ENCODE results near the gene ZXDA. TPM values are rescaled to one million over a fixed set of nuclear protein-coding genes. Genes with fewer than 3 reads are reported as not detected.
A peak's percentile ranks its signal among the peaks of the same experiment; 100 is the strongest.

Gene ZXDA
- total RNA-seq, 1 donor from 2014 or later = 4.0 TPM

DNA sequence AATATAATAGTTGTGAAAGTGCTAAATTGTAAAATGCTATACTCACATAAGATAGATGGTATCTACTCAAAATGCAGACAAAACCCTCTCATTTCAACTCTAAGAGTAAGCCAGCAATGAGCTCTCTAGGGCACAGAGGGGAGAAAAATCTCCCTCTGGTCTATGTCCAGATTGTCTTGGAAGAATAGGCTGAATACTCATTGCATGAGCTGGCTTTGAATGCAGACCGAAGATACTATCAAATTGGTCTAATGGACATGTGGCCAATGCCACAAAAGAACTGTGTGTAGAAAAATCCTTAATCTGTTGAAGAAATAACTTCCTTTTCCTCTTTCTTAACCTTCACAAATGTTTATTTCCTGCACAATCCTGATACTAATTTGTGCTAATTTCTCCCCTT is 3.5 kb downstream of the ZXDA start:
- no peaks in the 10 kb centered on the region for H3K36me3 ChIP-seq
- peak overlapping the region; percentile 82 for H3K27ac ChIP-seq (replicated peaks)
- H3K9me3 ChIP-seq (replicated peaks) = no peaks in the 10 kb centered on the region
- H3K27me3 ChIP-seq (ENCODE audit: low read depth) = no peaks in the 10 kb centered on the region
- intact Hi-C loops (cut with micrococcal nuclease) = loop anchor here (10.0 kb wide), 1 partner anchor 312 kb away; the partner anchor contains the start of gene ZXDB
- TF ChIP-seq, protein P1, sequence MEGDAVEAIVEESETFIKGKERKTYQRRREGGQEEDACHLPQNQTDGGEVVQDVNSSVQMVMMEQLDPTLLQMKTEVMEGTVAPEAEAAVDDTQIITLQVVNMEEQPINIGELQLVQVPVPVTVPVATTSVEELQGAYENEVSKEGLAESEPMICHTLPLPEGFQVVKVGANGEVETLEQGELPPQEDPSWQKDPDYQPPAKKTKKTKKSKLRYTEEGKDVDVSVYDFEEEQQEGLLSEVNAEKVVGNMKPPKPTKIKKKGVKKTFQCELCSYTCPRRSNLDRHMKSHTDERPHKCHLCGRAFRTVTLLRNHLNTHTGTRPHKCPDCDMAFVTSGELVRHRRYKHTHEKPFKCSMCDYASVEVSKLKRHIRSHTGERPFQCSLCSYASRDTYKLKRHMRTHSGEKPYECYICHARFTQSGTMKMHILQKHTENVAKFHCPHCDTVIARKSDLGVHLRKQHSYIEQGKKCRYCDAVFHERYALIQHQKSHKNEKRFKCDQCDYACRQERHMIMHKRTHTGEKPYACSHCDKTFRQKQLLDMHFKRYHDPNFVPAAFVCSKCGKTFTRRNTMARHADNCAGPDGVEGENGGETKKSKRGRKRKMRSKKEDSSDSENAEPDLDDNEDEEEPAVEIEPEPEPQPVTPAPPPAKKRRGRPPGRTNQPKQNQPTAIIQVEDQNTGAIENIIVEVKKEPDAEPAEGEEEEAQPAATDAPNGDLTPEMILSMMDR (IDR thresholded peaks at IDR 0.05; ENCODE audit: borderline replicate concordance) = no peak
- peak overlapping the region; percentile 54 for H3K4me3 ChIP-seq
- peaks cover 60% of the 10 kb centered on the region for H3K4me1 ChIP-seq
- no peak for DNase-seq

DNA sequence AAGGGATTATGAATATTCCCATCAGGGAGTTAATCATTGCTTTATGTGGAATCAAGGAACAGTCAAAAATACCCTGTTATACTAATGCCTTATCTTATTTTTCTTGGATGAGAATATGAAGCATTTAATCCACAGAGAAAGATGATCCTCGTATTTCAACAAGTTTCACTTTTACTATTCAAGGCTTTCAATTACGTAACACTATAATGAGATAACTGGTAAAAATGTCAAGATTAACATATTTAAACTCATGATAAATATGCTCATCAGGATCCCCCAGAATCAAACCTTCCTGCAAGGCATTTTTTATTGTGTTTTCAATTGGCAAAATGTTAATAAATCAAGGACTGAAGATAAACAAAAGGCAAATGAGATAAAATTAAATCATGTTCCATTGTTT is 5.1 kb downstream of the ZXDA start:
- Histone ChIP-seq H3K36me3 (no peaks in the 10 kb centered on the region), H3K9me3 (replicated peaks) (no peaks in the 10 kb centered on the region), H3K27ac (replicated peaks) (peak overlapping the region; percentile 82), H3K4me3 (peak overlapping the region; percentile 54), H3K27me3 (ENCODE audit: low read depth) (no peaks in the 10 kb centered on the region), H3K4me1 (peaks cover 68% of the 10 kb centered on the region)
- TF ChIP-seq, protein P1 (IDR thresholded peaks at IDR 0.05; ENCODE audit: borderline replicate concordance) = no peak
- intact Hi-C loops (cut with micrococcal nuclease) = loop anchor here (10.0 kb wide), 1 partner anchor 310 kb away; the partner anchor contains the start of gene ZXDB
- no peak for DNase-seq

DNA sequence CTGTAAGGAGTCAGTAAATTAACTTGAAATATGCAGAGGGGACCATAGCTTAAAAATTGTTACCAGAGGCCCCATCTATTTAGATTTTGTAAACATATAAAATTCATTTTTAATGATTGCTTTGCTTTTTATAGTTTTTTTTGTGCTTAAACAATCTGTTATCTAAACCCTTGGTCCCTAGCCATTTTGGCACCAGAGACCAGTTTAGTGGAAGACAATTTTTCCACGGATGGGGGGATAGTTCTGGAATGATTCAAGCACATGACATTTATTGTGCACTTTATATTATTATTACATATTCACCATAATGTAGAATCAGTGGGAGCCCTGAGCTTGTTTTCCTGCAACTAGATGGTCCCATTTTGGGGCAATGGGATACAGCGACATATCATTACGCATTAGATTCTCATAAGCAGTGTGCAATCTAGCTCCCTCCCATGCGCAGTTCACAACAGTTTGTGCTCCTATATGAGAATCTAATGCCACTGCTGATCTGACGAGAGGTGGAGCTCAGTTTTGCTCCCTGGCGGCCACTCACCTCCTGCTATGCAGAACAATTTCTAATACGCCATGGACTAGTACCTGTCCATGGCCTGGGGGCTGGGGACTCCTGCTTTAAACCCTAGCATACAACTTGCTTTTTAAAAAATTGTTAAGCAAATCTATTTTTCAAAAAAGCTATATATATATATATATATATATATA is 5.9 kb downstream of the ZXDA start:
- TF ChIP-seq, protein P1 (IDR thresholded peaks at IDR 0.05; ENCODE audit: borderline replicate concordance) = no peak
- H3K27ac ChIP-seq (replicated peaks) = peak overlapping the region; percentile 82
- no peaks in the 10 kb centered on the region for H3K36me3 ChIP-seq
- H3K4me3 ChIP-seq = no peak overlapping the region
- H3K4me1 ChIP-seq = peaks cover 75% of the 10 kb centered on the region
- H3K9me3 ChIP-seq (replicated peaks) = no peaks in the 10 kb centered on the region
- intact Hi-C loops (cut with micrococcal nuclease) = loop anchor here (10.0 kb wide), 1 partner anchor 310 kb away; the partner anchor contains the start of gene ZXDB
- DNase-seq = no peak
- H3K27me3 ChIP-seq (ENCODE audit: low read depth) = no peaks in the 10 kb centered on the region

DNA sequence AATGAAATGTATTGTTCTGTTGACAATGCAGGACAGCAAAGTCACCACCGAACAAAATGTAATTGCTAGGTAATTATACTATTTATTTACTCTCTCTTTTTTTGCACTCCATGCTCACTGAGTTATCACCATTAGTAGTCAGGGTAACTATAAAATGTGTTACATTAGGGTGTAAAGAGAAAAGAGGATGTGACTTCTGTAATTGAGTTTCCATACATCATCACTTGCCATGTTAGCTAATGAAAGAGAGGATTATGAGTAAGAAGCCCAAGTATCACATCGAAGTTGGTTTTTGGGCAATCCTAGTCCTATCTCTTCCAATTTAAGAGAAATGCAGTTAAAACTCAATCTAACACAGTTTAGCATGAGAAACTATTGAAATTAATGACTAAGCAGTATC is 7.6 kb downstream of the ZXDA start:
- intact Hi-C loops (cut with micrococcal nuclease) = loop anchor here (10.0 kb wide), 1 partner anchor 308 kb away; the partner anchor contains the start of gene ZXDB
- no peak overlapping the region for H3K4me3 ChIP-seq
- H3K4me1 ChIP-seq = peaks cover 72% of the 10 kb centered on the region
- no peaks in the 10 kb centered on the region for H3K9me3 ChIP-seq (replicated peaks)
- H3K27ac ChIP-seq (replicated peaks) = peak overlapping the region; percentile 82
- DNase-seq = no peak
- no peaks in the 10 kb centered on the region for H3K36me3 ChIP-seq
- TF ChIP-seq, protein P1 (IDR thresholded peaks at IDR 0.05; ENCODE audit: borderline replicate concordance) = no peak
- no peaks in the 10 kb centered on the region for H3K27me3 ChIP-seq (ENCODE audit: low read depth)

DNA sequence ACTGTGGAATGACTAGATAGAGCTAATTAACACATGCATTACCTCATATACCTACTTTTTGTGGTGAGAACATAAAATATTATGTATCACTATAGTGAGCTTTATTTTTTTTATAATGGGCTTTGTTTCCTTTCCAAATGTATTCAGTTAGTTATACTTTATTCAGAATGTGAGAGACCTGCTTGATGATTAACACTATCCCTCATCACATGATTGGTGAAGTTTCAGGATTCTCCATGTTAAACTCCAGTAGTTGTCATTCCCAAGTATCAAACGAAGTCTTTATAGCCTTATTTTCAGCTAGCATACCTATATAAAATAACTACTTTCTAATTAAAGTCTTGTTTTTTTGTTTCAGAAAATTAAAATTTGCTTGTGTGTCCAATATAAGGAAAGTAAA is 8.8 kb downstream of the ZXDA start:
- H3K27ac ChIP-seq (replicated peaks) = peak overlapping the region; percentile 82
- no peaks in the 10 kb centered on the region for H3K9me3 ChIP-seq (replicated peaks)
- H3K4me3 ChIP-seq = peak overlapping the region; percentile 45
- H3K27me3 ChIP-seq (ENCODE audit: low read depth) = no peaks in the 10 kb centered on the region
- no peak for DNase-seq
- no peaks in the 10 kb centered on the region for H3K36me3 ChIP-seq
- H3K4me1 ChIP-seq = peaks cover 62% of the 10 kb centered on the region
- intact Hi-C loops (cut with micrococcal nuclease) = loop anchor here (10.0 kb wide), 1 partner anchor 307 kb away; the partner anchor contains the start of gene ZXDB
- TF ChIP-seq, protein P1 (IDR thresholded peaks at IDR 0.05; ENCODE audit: borderline replicate concordance) = no peak
